Left ventricle myocardium inferior (tissue), 1 donor: ENCODE measurements around the gene TREML1. TPM values are rescaled to one million over a fixed set of nuclear protein-coding genes. Genes with fewer than 3 reads are reported as not detected.

ENCODE experiments used
- DNase-seq: peaks from one replicate; pipeline ENCODE4 v3.0.0-alpha.2; 2020
- H3K27ac ChIP-seq: fragments of 200-600 bp; replicated peaks from 2 replicates; pipeline ENCODE4 v1.8.0; 2021
- H3K27me3 ChIP-seq: fragments of 200-600 bp; 2 replicates; pipeline ENCODE4 v1.8.0; 2021; ENCODE audit warnings: low read depth
- H3K36me3 ChIP-seq: fragments of 200-600 bp; 2 replicates; pipeline ENCODE4 v1.8.0; 2021
- H3K4me1 ChIP-seq: fragments of 200-600 bp; 2 replicates; pipeline ENCODE4 v1.8.0; 2021
- H3K4me3 ChIP-seq: fragments of 200-600 bp; 2 replicates; pipeline ENCODE4 v1.8.0; 2021; ENCODE audit warnings: mild to moderate bottlenecking, moderate library complexity
- H3K9me3 ChIP-seq: fragments of 200-600 bp; replicated peaks from 2 replicates; pipeline ENCODE4 v1.8.0; 2021
- intact Hi-C: fragments of 100-400 bp; cut with micrococcal nuclease; formaldehyde crosslinking; loops from one replicate; pipeline ENCODE4 v1.11.0; 2022
- long read RNA-seq: library from polyadenylated mRNA; unstranded; transcript quantifications from one replicate; pipeline ENCODE4 v2.0.0, GENCODE V29; 2021
- total RNA-seq: library from RNA; stranded (reverse); fragmentation: NEBNext Ultra II Directional; extraction: Animal tissue kit (Norgen Biotek cat#: 25700); gene quantifications from one replicate; pipeline ENCODE4 v1.2.1, GENCODE V29; 2021
- TF ChIP-seq, protein P1 (sequence below): fragments of 200-600 bp; IDR thresholded peaks from 2 replicates; pipeline ENCODE4 v1.8.0; 2021; ENCODE audit warnings: antibody characterized with exemption, mild to moderate bottlenecking, borderline replicate concordance
- donor health status: DM: no; HTN: yes; CAD: no; lungs with severe emphysema.

The TREML1 gene, protein sequence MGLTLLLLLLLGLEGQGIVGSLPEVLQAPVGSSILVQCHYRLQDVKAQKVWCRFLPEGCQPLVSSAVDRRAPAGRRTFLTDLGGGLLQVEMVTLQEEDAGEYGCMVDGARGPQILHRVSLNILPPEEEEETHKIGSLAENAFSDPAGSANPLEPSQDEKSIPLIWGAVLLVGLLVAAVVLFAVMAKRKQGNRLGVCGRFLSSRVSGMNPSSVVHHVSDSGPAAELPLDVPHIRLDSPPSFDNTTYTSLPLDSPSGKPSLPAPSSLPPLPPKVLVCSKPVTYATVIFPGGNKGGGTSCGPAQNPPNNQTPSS
- total RNA-seq = not detected
- long read RNA-seq = 0 reads

DNA sequence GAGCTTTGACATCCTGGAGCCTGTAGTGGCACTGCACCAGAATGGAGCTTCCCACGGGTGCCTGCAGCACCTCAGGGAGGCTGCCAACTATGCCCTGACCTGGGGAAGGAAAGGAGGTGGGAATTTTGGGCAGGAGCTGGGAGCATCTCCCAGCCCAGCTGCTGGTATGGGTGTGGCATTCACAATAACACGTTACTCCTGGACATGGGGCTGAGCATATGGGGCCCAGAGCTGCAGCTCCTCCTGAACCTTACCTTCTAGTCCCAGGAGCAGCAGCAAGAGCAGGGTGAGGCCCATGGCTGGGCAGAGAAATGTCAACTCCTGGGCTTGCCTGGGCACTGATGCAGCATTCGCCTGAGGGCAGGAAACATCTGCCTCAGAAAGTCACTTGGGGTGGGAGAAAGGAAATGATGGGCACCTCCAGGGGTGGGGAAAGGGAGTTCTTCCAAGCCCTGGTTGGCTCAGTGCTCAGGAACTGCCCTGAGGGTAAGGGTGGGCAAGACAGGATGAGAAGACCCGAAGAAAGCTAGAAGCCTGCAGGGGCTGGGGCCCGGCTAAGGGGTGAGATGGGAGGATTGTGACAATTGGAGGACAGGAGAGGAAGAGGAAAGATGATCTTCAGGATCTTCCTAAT is at the start of gene TREML1:
Gene TREML1 (minus strand): TSS at position 356 of the 634 bp plus-strand sequence. CDS start 59 bp downstream, at position 297.
- H3K27me3 ChIP-seq = peaks cover 55% of the 10 kb centered on the region
- DNase-seq = no peak
- intact Hi-C loops = no loop called here
- H3K9me3 ChIP-seq = no peaks in the 10 kb centered on the region
- H3K36me3 ChIP-seq = no peaks in the 10 kb centered on the region
- no peak within 1 kb of the TSS for H3K27ac ChIP-seq
- TF ChIP-seq, protein P1, sequence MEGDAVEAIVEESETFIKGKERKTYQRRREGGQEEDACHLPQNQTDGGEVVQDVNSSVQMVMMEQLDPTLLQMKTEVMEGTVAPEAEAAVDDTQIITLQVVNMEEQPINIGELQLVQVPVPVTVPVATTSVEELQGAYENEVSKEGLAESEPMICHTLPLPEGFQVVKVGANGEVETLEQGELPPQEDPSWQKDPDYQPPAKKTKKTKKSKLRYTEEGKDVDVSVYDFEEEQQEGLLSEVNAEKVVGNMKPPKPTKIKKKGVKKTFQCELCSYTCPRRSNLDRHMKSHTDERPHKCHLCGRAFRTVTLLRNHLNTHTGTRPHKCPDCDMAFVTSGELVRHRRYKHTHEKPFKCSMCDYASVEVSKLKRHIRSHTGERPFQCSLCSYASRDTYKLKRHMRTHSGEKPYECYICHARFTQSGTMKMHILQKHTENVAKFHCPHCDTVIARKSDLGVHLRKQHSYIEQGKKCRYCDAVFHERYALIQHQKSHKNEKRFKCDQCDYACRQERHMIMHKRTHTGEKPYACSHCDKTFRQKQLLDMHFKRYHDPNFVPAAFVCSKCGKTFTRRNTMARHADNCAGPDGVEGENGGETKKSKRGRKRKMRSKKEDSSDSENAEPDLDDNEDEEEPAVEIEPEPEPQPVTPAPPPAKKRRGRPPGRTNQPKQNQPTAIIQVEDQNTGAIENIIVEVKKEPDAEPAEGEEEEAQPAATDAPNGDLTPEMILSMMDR = no peak
- H3K4me3 ChIP-seq = no peak within 1 kb of the TSS
- H3K4me1 ChIP-seq = no peaks in the 10 kb centered on the region

GRCh38 chr6:41201764-41202173 is 47.6 kb upstream of the TREML1 start:
- Histone ChIP-seq H3K4me1 (no peaks in the 10 kb centered on the region), H3K27me3 (peaks cover 33% of the 10 kb centered on the region), H3K36me3 (no peaks in the 10 kb centered on the region), H3K9me3 (no peaks in the 10 kb centered on the region), H3K4me3 (no peak overlapping the region), H3K27ac (no peak overlapping the region)
- DNase-seq = no peak
- TF ChIP-seq, protein P1 = no peak
- intact Hi-C loops = no loop called here

- Histone ChIP-seq H3K9me3 (no peaks in the 10 kb centered on the region), H3K36me3 (no peaks in the 10 kb centered on the region), H3K4me3 (no peak within 1 kb of the TSS), H3K27me3 (peaks cover 33% of the 10 kb centered on the region), H3K4me1 (no peaks in the 10 kb centered on the region), H3K27ac (no peak within 1 kb of the TSS)
- no peak for DNase-seq
- intact Hi-C loops = no loop called here
- TF ChIP-seq, protein P1 = no peak
These were observed 47.0 kb upstream of the TREML1 start, which contains the start of gene TREML2 for GRCh38 chr6:41200901-41201763. TREML2 (minus strand) TSS chr6:41201149; CDS start chr6:41201008, 141 bp downstream.

GRCh38 chr6:41200296-41200900 is 46.3 kb upstream of the TREML1 start:
- H3K4me1 ChIP-seq = no peaks in the 10 kb centered on the region
- no peak overlapping the region for H3K27ac ChIP-seq
- H3K9me3 ChIP-seq = no peaks in the 10 kb centered on the region
- H3K27me3 ChIP-seq = peaks cover 39% of the 10 kb centered on the region
- no peaks in the 10 kb centered on the region for H3K36me3 ChIP-seq
- no peak for DNase-seq
- intact Hi-C loops = no loop called here
- H3K4me3 ChIP-seq = no peak overlapping the region
- TF ChIP-seq, protein P1 = no peak
